ENCODE data around the gene MRPL49. TPM values are rescaled to one million over a fixed set of nuclear protein-coding genes. Genes with fewer than 3 reads are reported as not detected.
A peak's percentile ranks its signal among the peaks of the same experiment; 100 is the strongest.

Gene MRPL49
- total RNA-seq, 1 experiment from 2014 or later = 73.4 TPM

DNA sequence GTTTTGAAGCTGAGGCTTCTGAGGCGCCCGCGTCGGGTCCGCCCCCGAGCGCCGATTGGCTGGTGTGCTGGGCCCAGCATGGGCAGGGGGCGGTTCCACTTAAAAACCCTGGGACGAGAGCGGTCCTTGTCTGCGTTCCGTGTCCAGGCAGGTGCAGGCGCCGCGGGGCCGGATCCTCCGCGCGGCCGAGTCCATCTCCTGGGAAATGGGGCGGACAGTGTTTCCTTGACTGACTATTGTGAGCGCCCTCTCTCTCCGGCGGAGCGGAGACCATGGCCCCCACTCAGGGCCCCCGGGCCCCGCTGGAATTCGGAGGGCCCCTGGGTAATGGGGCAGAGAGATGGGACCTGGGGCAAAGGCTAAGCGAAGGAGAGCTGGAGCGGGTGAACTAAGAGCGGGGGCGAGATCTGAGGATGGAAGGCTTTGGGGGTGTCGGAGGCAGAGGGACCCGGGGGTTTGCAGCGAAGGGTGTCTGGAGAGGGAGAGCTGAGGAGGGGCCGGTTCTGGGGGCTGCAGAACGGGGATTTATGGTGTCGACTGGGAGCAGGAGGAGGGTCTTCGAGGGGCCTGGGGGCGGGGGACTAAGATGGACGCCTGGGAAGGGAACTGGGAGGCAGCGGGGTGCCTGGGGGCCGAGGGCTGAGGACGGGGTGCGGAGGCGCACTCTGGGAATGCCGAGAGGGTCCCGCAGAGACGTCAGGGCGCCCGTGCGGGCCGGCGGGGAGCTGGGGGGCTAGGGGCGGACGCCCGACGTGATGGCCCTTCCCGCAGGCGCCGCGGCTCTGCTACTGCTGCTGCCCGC, 10.2 kb upstream of the MRPL49 start, which contains the start of gene TM7SF2:
TM7SF2 (plus strand) TSS at position 129 of the 802 bp plus-strand sequence; CDS start at position 273, 144 bp downstream.
- Histone ChIP-seq H3K9ac (ENCODE audit: extremely low read depth, insufficient read length, low read length) (peak within 1 kb of the TSS; percentile 53), H3K4ac (ENCODE audit: low read depth, low read length) (no peak within 1 kb of the TSS), H3K18ac (ENCODE audit: insufficient read length, low read depth, low read length) (no peak within 1 kb of the TSS), H3K79me1 (ENCODE audit: insufficient read depth, low read depth, low read length, poor library complexity, severe bottlenecking) (no peaks in the 10 kb centered on the region), H4K20me1 (ENCODE audit: control insufficient read depth, insufficient read depth, insufficient read length) (no peaks in the 10 kb centered on the region), H2BK20ac (ENCODE audit: low read depth, low read length, poor library complexity, severe bottlenecking) (no peak within 1 kb of the TSS), H4K5ac (ENCODE audit: insufficient read length, low read depth, low read length) (no peak within 1 kb of the TSS), H3T11ph (ENCODE audit: low read length) (no peak within 1 kb of the TSS), H2AK5ac (ENCODE audit: insufficient read length, low read length) (no peak within 1 kb of the TSS), H3K79me2 (ENCODE audit: insufficient read depth, low read length) (no peaks in the 10 kb centered on the region), H3K27me3 (ENCODE audit: insufficient read depth, low read length) (no peaks in the 10 kb centered on the region), H4K91ac (ENCODE audit: insufficient read length, low read depth, low read length) (no peak within 1 kb of the TSS), H4K8ac (replicated peaks; ENCODE audit: insufficient read length, low read depth, low read length) (no peak within 1 kb of the TSS), H3K23me2 (ENCODE audit: insufficient read length, low read depth, low read length, poor library complexity, severe bottlenecking) (peaks cover 17% of the 10 kb centered on the region), H2BK15ac (ENCODE audit: low read depth, low read length) (no peak within 1 kb of the TSS), H2BK120ac (ENCODE audit: low read depth, low read length, poor library complexity, severe bottlenecking) (no peak within 1 kb of the TSS), H3K27ac (ENCODE audit: insufficient read length, low read depth, low read length) (no peak within 1 kb of the TSS), H3K4me2 (ENCODE audit: insufficient read depth, insufficient read length, low read length) (peak within 1 kb of the TSS; percentile 56), H2AFZ (ENCODE audit: low read length) (no peak within 1 kb of the TSS), H3K56ac (ENCODE audit: insufficient read length, low read depth, low read length) (no peak within 1 kb of the TSS), H3K9me3 (ENCODE audit: control insufficient read depth, low read depth, low read length) (no peaks in the 10 kb centered on the region), H3K23ac (ENCODE audit: insufficient read length, low read depth, low read length) (no peak within 1 kb of the TSS), H2BK5ac (ENCODE audit: insufficient read length, low read length) (no peak within 1 kb of the TSS), H3K4me1 (ENCODE audit: insufficient read depth, low read length) (no peaks in the 10 kb centered on the region), H2BK12ac (ENCODE audit: insufficient read length, low read depth, low read length) (no peak within 1 kb of the TSS), H3K14ac (ENCODE audit: insufficient read depth, low read length) (peak within 1 kb of the TSS; percentile 58)
- peaks cover 15 to 23% of the 10 kb centered on the region in 2 experiments for H3K4me1 Mint-ChIP-seq
- H3K9me3 Mint-ChIP-seq = no peaks in the 10 kb centered on the region
- H3K27ac Mint-ChIP-seq = peak within 1 kb of the TSS; percentile 89 to 96 (median 94); a peak in 6 of 7 replicates
- TF ChIP-seq, protein P1, sequence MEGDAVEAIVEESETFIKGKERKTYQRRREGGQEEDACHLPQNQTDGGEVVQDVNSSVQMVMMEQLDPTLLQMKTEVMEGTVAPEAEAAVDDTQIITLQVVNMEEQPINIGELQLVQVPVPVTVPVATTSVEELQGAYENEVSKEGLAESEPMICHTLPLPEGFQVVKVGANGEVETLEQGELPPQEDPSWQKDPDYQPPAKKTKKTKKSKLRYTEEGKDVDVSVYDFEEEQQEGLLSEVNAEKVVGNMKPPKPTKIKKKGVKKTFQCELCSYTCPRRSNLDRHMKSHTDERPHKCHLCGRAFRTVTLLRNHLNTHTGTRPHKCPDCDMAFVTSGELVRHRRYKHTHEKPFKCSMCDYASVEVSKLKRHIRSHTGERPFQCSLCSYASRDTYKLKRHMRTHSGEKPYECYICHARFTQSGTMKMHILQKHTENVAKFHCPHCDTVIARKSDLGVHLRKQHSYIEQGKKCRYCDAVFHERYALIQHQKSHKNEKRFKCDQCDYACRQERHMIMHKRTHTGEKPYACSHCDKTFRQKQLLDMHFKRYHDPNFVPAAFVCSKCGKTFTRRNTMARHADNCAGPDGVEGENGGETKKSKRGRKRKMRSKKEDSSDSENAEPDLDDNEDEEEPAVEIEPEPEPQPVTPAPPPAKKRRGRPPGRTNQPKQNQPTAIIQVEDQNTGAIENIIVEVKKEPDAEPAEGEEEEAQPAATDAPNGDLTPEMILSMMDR (conservative IDR thresholded peaks at IDR 0.05) = no peak
- H3K4me3 Mint-ChIP-seq = peak within 1 kb of the TSS; percentile 82 to 99
- H3K27me3 Mint-ChIP-seq (ENCODE audit: low read depth) = peaks cover 1% of the 10 kb centered on the region; the same call in 1 of the 2 replicates
- H3K36me3 Mint-ChIP-seq (ENCODE audit: insufficient read depth in 1 of 3, low read depth in 3 of 3) = peaks cover 2 to 28% (median 23%) of the 10 kb centered on the region in 3 experiments; a peak in 6 of 7 replicates
- no CpG with 5 or more reads among the region's 64 CpGs for WGBS (ENCODE audit: extremely low coverage, insufficient read length, low lambda C conversion rate)
- peak; percentile 97 for DNase-seq
